H1 (cell line): ENCODE results near the gene USP1. TPM values are rescaled to one million over a fixed set of nuclear protein-coding genes. Genes with fewer than 3 reads are reported as not detected.

Experiments used
- BCL11A ChIP-seq, 2 experiments: IDR thresholded peaks; one replicate each; pipeline ENCODE4 v1.6.1; 2011; ENCODE audit warnings: low read depth in 2 of 2, low read length in 2 of 2, mild to moderate bottlenecking in 2 of 2
- CBX5 ChIP-seq: fragments of 300-800, 300-1000 bp; sonication (generic); IDR thresholded peaks from 2 replicates; pipeline ENCODE4 v1.7.1; 2016; ENCODE audit warnings: antibody characterized with exemption, low read length, low read depth
- CTBP2 ChIP-seq: IDR thresholded peaks from 2 replicates; pipeline ENCODE4 v1.7.0; 2011; ENCODE audit warnings: borderline replicate concordance, mild to moderate bottlenecking, moderate library complexity, mixed read lengths, low read length; ENCODE audit not compliant: insufficient read depth, insufficient read length
- FOSL1 ChIP-seq: IDR thresholded peaks from 2 replicates; pipeline ENCODE4 v1.6.1; 2011; ENCODE audit warnings: mild to moderate bottlenecking, low read depth, low read length, moderate library complexity; ENCODE audit not compliant: insufficient read depth
- HDAC6 ChIP-seq: IDR thresholded peaks from one replicate; pipeline ENCODE4 v1.7.1; 2012; ENCODE audit warnings: low read depth, mild to moderate bottlenecking, inconsistent platforms, low read length, moderate library complexity
- KDM1A ChIP-seq: fragments of 200-600, 300-600 bp; sonication (generic); IDR thresholded peaks from 2 replicates; pipeline ENCODE4 v1.7.1; 2016; ENCODE audit warnings: mild to moderate bottlenecking, low read length, borderline replicate concordance
- KDM4A ChIP-seq: IDR thresholded peaks from one replicate; pipeline ENCODE4 v1.7.1; 2012; ENCODE audit warnings: low read depth, mild to moderate bottlenecking, moderate library complexity, low read length, inconsistent platforms; ENCODE audit not compliant: severe bottlenecking
- NANOG ChIP-seq: IDR thresholded peaks from 2 replicates; pipeline ENCODE4 v1.6.1; 2011; ENCODE audit warnings: low read length, low read depth, mild to moderate bottlenecking, inconsistent platforms; ENCODE audit not compliant: insufficient read depth, poor library complexity, severe bottlenecking
- PHF8 ChIP-seq: fragments of 200-600 bp; sonication (generic); conservative IDR thresholded peaks from 2 replicates; pipeline ENCODE4 v1.7.1; 2012; ENCODE audit warnings: low read depth, mild to moderate bottlenecking, inconsistent platforms, low read length, moderate library complexity
- RAD21 ChIP-seq, 2 experiments: IDR thresholded peaks in 1 of 2; conservative IDR thresholded peaks in 1 of 2; 2 replicates each; pipeline ENCODE4 v1.6.1; 2011; ENCODE audit warnings: low read depth in 2 of 2, low read length in 2 of 2, improper control_type of control experiment in 1 of 2, inconsistent platforms in 1 of 2, mild to moderate bottlenecking in 1 of 2, moderate library complexity in 1 of 2
- SIRT6 ChIP-seq: IDR thresholded peaks from one replicate; pipeline ENCODE4 v1.7.1; 2012; ENCODE audit warnings: low read length, inconsistent platforms
- SP1 ChIP-seq: IDR thresholded peaks from 2 replicates; pipeline ENCODE4 v1.6.1; 2011; ENCODE audit warnings: low read depth, low read length
- SRF ChIP-seq: IDR thresholded peaks from 2 replicates; pipeline ENCODE4 v1.6.1; 2011; ENCODE audit warnings: mild to moderate bottlenecking, low read depth, low read length, moderate library complexity
- TAF7 ChIP-seq: optimal IDR thresholded peaks from 2 replicates; pipeline ENCODE3; 2011; ENCODE audit warnings: low read depth, mild to moderate bottlenecking, inconsistent platforms, low read length, moderate library complexity, borderline replicate concordance
- TCF12 ChIP-seq: IDR thresholded peaks from 2 replicates; pipeline ENCODE4 v1.6.1; 2011; ENCODE audit warnings: low read depth, mild to moderate bottlenecking, low read length
- TEAD4 ChIP-seq: IDR thresholded peaks from 2 replicates; pipeline ENCODE4 v1.6.1; 2012; ENCODE audit warnings: low read depth, low read length, inconsistent platforms, mixed read lengths
- polyA plus RNA-seq, 7 experiments: library from polyadenylated mRNA; depleted of rRNA in 3 of 7; stranded (reverse) in 5 of 7; unstranded in 2 of 7; fragments of >200 nt in 5 of 7; fragments of 200-250 nt in 2 of 7; gene quantifications; 1 replicate in 5 of 7; 2 replicates in 1 of 7; 4 replicates in 1 of 7; pipeline versions ENCODE4 v1.2.1 to v1.2.3, GENCODE V29; 2011 to 2013; ENCODE audit warnings: missing spikeins in 2 of 7, mixed read lengths in 2 of 7
- total RNA-seq: library from RNA; stranded (reverse); fragmentation: NEBNext Ultra II Directional; extraction: Animal tissue kit (Norgen Biotek cat#: 25700); gene quantifications from 2 replicates; pipeline ENCODE4 v1.2.1, GENCODE V29; 2021
- TF ChIP-seq, protein P1 (sequence below), 3 experiments: IDR thresholded peaks; 1 replicate in 2 of 3; 2 replicates in 1 of 3; pipeline versions ENCODE4 v1.5.1 to v1.6.1; 2011; ENCODE audit warnings: low read length in 3 of 3, mild to moderate bottlenecking in 3 of 3, inconsistent platforms in 2 of 3, low read depth in 1 of 3, moderate library complexity in 1 of 3; ENCODE audit not compliant: insufficient read depth in 1 of 3; ENCODE audit errors: control extremely low read depth in 1 of 3
- TF ChIP-seq, protein P2 (sequence below): IDR thresholded peaks from 2 replicates; pipeline ENCODE4 v1.6.1; 2011; ENCODE audit warnings: low read length, improper control_type of control experiment

Gene USP1
- total and polyA plus RNA-seq, 2 of the 8 experiments (the other 6 are each of a cell fraction or from before 2014, with no cell fraction given), result 9.1 to 49.6 TPM

DNA sequence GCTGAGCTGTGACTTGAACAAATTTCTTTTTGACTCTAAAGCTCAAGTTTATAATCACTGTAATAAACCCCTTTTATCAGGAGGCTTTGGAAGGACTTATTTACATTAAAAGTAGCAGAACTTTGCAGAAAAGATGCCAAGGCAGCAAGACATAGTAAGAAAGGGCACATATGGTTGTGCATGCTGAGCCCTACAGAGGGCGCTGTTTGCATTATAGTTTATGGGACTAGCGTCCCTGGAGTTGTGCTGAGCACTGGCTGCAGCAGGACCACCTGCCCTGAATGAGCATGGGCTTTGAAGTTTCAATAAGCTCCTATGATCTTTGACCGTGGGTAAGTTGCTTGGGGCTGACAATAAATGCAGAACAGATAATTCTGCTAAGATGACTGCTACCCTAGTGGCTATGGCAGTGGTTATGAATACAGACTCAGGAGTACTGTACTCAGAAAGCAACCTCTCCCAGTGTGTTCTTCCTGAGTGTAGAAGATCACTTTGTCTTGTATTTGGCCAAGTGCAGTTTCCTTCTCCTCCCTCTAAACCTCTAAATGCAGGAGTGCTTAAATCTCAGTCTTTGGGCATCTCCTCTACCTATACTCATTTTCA, 45.4 kb upstream of the USP1 start (continued):
- TF ChIP-seq, protein P1, sequence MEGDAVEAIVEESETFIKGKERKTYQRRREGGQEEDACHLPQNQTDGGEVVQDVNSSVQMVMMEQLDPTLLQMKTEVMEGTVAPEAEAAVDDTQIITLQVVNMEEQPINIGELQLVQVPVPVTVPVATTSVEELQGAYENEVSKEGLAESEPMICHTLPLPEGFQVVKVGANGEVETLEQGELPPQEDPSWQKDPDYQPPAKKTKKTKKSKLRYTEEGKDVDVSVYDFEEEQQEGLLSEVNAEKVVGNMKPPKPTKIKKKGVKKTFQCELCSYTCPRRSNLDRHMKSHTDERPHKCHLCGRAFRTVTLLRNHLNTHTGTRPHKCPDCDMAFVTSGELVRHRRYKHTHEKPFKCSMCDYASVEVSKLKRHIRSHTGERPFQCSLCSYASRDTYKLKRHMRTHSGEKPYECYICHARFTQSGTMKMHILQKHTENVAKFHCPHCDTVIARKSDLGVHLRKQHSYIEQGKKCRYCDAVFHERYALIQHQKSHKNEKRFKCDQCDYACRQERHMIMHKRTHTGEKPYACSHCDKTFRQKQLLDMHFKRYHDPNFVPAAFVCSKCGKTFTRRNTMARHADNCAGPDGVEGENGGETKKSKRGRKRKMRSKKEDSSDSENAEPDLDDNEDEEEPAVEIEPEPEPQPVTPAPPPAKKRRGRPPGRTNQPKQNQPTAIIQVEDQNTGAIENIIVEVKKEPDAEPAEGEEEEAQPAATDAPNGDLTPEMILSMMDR (IDR thresholded peaks at IDR 0.05; ENCODE audit: control extremely low read depth in 1 of 3, insufficient read depth in 1 of 3, low read depth in 1 of 3, low read length in 3 of 3), result peak; percentile 58 to 96 (median 92)
- no peak for TF ChIP-seq HDAC6
- TF ChIP-seq SIRT6, result no peak
- TF ChIP-seq NANOG, result no peak
- no peak for TF ChIP-seq BCL11A (IDR thresholded peaks at IDR 0.05; ENCODE audit: low read depth in 2 of 2, low read length in 2 of 2)
- TF ChIP-seq TEAD4, result no peak
- TF ChIP-seq KDM4A, result no peak
- no peak for TF ChIP-seq CBX5
- TF ChIP-seq PHF8, result no peak
- TF ChIP-seq FOSL1, result no peak
- TF ChIP-seq RAD21 (IDR thresholded peaks at IDR 0.05 in 1 of 2, conservative IDR thresholded peaks at IDR 0.05 in 1 of 2; ENCODE audit: low read depth in 2 of 2, low read length in 2 of 2), result peak; percentile 67 to 82
- TF ChIP-seq, protein P2, sequence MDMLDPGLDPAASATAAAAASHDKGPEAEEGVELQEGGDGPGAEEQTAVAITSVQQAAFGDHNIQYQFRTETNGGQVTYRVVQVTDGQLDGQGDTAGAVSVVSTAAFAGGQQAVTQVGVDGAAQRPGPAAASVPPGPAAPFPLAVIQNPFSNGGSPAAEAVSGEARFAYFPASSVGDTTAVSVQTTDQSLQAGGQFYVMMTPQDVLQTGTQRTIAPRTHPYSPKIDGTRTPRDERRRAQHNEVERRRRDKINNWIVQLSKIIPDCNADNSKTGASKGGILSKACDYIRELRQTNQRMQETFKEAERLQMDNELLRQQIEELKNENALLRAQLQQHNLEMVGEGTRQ, result no peak
- TF ChIP-seq SRF, result no peak
- no peak for TF ChIP-seq KDM1A
- TF ChIP-seq CTBP2, result no peak
- no peak for TF ChIP-seq TCF12
- no peak for TF ChIP-seq SP1
- TF ChIP-seq TAF7, result no peak
- TF ChIP-seq, all 59 proteins: peak for 3
